Endothelial cell of umbilical vein (primary cell): ENCODE data around the gene RIN2. TPM values are rescaled to one million over a fixed set of nuclear protein-coding genes. Genes with fewer than 3 reads are reported as not detected.

Experiments
- BruUV-seq: library from RNA; stranded (reverse); fragments of 400-500 nt; replicated peaks from 2 replicates; lab custom pipeline; 2021; lab: Mats Ljungman, UMichigan
- CTCF ChIA-PET: fragments of 300-600, 350-600 bp; sonication (Branson Sonifier 250); formaldehyde crosslinking; loops from one replicate; lab custom pipeline; 2021; ENCODE audit warnings: antibody characterized with exemption, inconsistent platforms; lab: Charles Lee
- POLR2A ChIA-PET: fragments of 300-600, 350-600 bp; sonication (Branson Sonifier 250); formaldehyde crosslinking; loops from one replicate; lab custom pipeline; 2021; ENCODE audit warnings: antibody characterized with exemption, inconsistent platforms; lab: Charles Lee
- DNase-seq: peaks from one replicate; pipeline ENCODE4 v3.0.0-alpha.2; 2011; ENCODE audit warnings: low read depth, low spot score
- FAIRE-seq: peaks from 2 replicates; lab custom pipeline; 2011; peaks lifted over from hg19 to GRCh38; lab: Jason Lieb, UNC
- H2AFZ ChIP-seq: 2 replicates; pipeline ENCODE4 v1.6.0; 2012; ENCODE audit warnings: low read depth, low read length, control low read depth, inconsistent platforms
- H3K27ac ChIP-seq: 2 replicates; pipeline ENCODE4 v1.5.1; 2011; ENCODE audit warnings: low read depth, mild to moderate bottlenecking, control low read depth, low read length, moderate library complexity; ENCODE audit not compliant: insufficient read depth
- H3K27me3 ChIP-seq, 2 experiments: 2 replicates each; pipeline versions ENCODE4 v1.6.0 to v1.6.1; 2011; ENCODE audit warnings: low read length in 2 of 2, mixed read lengths in 1 of 2; ENCODE audit not compliant: control insufficient read depth in 2 of 2, insufficient read depth in 2 of 2
- H3K36me3 ChIP-seq, 2 experiments: 2 replicates in 1 of 2; 3 replicates in 1 of 2; pipeline ENCODE4 v1.5.1; 2011; ENCODE audit warnings: low read length in 2 of 2, mild to moderate bottlenecking in 1 of 2, moderate library complexity in 1 of 2; ENCODE audit not compliant: control insufficient read depth in 2 of 2, insufficient read depth in 2 of 2; ENCODE audit errors: extremely low read depth in 1 of 2
- H3K4me1 ChIP-seq: 3 replicates; pipeline ENCODE4 v1.5.1; 2011; ENCODE audit warnings: mild to moderate bottlenecking, low read length; ENCODE audit not compliant: control insufficient read depth, insufficient read depth; ENCODE audit errors: extremely low read depth
- H3K4me2 ChIP-seq: 2 replicates; pipeline ENCODE4 v1.6.1; 2011; ENCODE audit warnings: low read length, control low read depth, mixed read lengths; ENCODE audit not compliant: insufficient read depth
- H3K4me3 ChIP-seq, 3 experiments: fragments of 200-600 bp in 1 of 3; sonication (generic), shearing (Covaris generic) in 1 of 3; replicated peaks in 1 of 3; 2 replicates each; pipeline ENCODE4 v1.5.1; 2011 to 2016; ENCODE audit warnings: control low read depth in 3 of 3, low read length in 3 of 3, mild to moderate bottlenecking in 2 of 3, inconsistent platforms in 1 of 3, low read depth in 1 of 3, moderate library complexity in 1 of 3; ENCODE audit not compliant: insufficient read depth in 1 of 3
- H3K79me2 ChIP-seq: 2 replicates; pipeline ENCODE4 v1.6.0; 2012; ENCODE audit warnings: low read length, inconsistent platforms; ENCODE audit not compliant: control insufficient read depth, insufficient read depth
- H3K9ac ChIP-seq: replicated peaks from 2 replicates; pipeline ENCODE3; 2011; ENCODE audit warnings: low read length, control low read depth; ENCODE audit not compliant: insufficient read depth; ENCODE audit errors: extremely low read depth
- H3K9me1 ChIP-seq: replicated peaks from 3 replicates; pipeline ENCODE4 v1.6.0; 2011; ENCODE audit warnings: mild to moderate bottlenecking, low read length; ENCODE audit not compliant: control insufficient read depth, insufficient read depth; ENCODE audit errors: extremely low read depth
- H3K9me3 ChIP-seq: replicated peaks from 2 replicates; pipeline ENCODE4 v1.5.1; 2012; ENCODE audit warnings: low read length, inconsistent platforms; ENCODE audit not compliant: control insufficient read depth, insufficient read depth
- H4K20me1 ChIP-seq: replicated peaks from 2 replicates; pipeline ENCODE3; 2011; ENCODE audit warnings: mild to moderate bottlenecking, low read length; ENCODE audit not compliant: control insufficient read depth, insufficient read depth; ENCODE audit errors: extremely low read depth
- CTCF ChIP-seq, 2 donors: IDR thresholded peaks; 1 replicate in 1 of 2; 2 replicates in 1 of 2; pipeline ENCODE4 v1.5.1; 2011; ENCODE audit warnings: low read length in 2 of 2, mild to moderate bottlenecking in 2 of 2, moderate library complexity in 2 of 2, control low read depth in 1 of 2, inconsistent platforms in 1 of 2, low read depth in 1 of 2; ENCODE audit not compliant: insufficient read depth in 1 of 2; ENCODE audit errors: extremely low read depth in 1 of 2
- EZH2 ChIP-seq: IDR thresholded peaks from 2 replicates; pipeline ENCODE4 v1.6.1; 2012; ENCODE audit warnings: borderline replicate concordance, low read depth, mild to moderate bottlenecking, moderate library complexity, low read length, inconsistent platforms; ENCODE audit not compliant: severe bottlenecking
- FOS ChIP-seq: IDR thresholded peaks from 2 replicates; pipeline ENCODE4 v1.6.1; 2011; ENCODE audit warnings: mild to moderate bottlenecking, low read length, moderate library complexity, borderline replicate concordance; ENCODE audit not compliant: insufficient read depth
- GATA2 ChIP-seq: IDR thresholded peaks from 2 replicates; pipeline ENCODE4 v1.7.0; 2011; ENCODE audit warnings: low read depth, mild to moderate bottlenecking, moderate library complexity, mixed read lengths, low read length; ENCODE audit not compliant: insufficient read length, insufficient read depth
- JUN ChIP-seq: IDR thresholded peaks from 2 replicates; pipeline ENCODE4 v1.6.1; 2011; ENCODE audit warnings: borderline replicate concordance, low read depth; ENCODE audit not compliant: insufficient read length, insufficient read depth
- MAX ChIP-seq: IDR thresholded peaks from 2 replicates; pipeline ENCODE4 v1.6.1; 2011; ENCODE audit not compliant: insufficient read depth, insufficient read length
- MYC ChIP-seq: IDR thresholded peaks from one replicate; pipeline ENCODE4 v1.6.1; 2011; ENCODE audit warnings: mild to moderate bottlenecking, low read depth, low read length
- POLR2A ChIP-seq: IDR thresholded peaks from 2 replicates; pipeline ENCODE4 v1.6.1; 2012; ENCODE audit warnings: low read depth, mild to moderate bottlenecking, control low read depth, low read length
- POLR2AphosphoS5 ChIP-seq: IDR thresholded peaks from 2 replicates; pipeline ENCODE4 v1.6.1; 2012; ENCODE audit warnings: low read depth, mild to moderate bottlenecking, control low read depth, low read length, moderate library complexity; ENCODE audit not compliant: insufficient read depth
- dilution Hi-C: fragments of 300-500 bp; cut with MboI; formaldehyde crosslinking; loops from one replicate; pipeline ENCODE4 v1.15.0; 2019; ENCODE audit warnings: low sequenced_read_pairs; ENCODE audit not compliant: extremely low pct_ligation_motif_present
- intact Hi-C: fragments of 100-400 bp; cut with micrococcal nuclease; formaldehyde crosslinking; loops from one replicate; pipeline ENCODE4 v1.10.0; 2022
- polyA plus RNA-seq, 4 experiments: library from polyadenylated mRNA; depleted of rRNA in 3 of 4; stranded (reverse) in 3 of 4; unstranded in 1 of 4; fragments of >200 nt; gene quantifications; 2 replicates each; pipeline versions ENCODE4 v1.2.1 to v1.2.3, GENCODE V29; 2011 to 2012; ENCODE audit warnings: missing spikeins in 1 of 4
- total RNA-seq: library from RNA; stranded (reverse); gene quantifications from 2 replicates; pipeline ENCODE4 v1.2.3, GENCODE V29; 2021

RIN2 gene
- total and polyA plus RNA-seq, 2 donors (not counting 3 experiments of a cell fraction or from before 2014, with no cell fraction given) = 22.6 to 119 TPM

DNA sequence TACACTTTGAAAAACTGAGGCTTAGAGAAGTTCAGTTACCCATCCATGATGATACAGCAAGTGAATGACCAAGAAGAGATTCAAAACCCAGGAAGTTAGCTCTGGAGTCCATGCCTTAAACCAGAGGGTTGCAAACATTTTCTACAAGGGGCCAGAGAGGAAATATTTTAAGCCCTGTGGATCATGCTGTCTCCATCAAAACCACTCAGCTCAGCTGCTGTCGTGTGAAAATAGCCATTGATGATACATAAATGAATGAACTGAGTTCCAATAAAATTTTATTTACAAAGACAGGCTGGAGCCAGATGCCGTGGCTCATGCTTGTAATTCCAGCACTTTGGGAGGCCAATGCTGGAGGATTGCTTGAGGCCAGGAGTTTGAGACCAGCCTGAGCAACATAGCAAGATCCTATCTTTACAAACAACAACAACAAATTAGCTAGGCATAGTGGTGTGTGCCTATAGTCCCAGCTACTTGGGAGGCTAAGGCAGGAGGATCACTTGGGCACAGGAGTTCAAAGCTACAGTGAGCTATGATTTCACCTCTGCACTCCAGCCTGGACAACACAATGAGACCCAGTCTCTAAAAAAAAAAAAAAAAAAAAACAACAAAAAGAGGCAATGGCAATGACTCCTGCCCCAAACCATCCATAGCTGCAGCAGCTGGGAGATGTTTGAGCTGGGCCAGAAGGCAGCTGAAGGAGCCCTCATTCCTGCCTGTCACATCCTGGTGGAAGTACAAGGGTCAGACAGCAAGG lies 44.1 kb upstream of the RIN2 start:
- H3K79me2 ChIP-seq = no peaks in the 10 kb centered on the region
- H3K9ac ChIP-seq = no peak overlapping the region
- H3K4me1 ChIP-seq = no peaks in the 10 kb centered on the region
- BruUV-seq = no TSS peak
- no peak for DNase-seq
- FAIRE-seq = no peak
- H4K20me1 ChIP-seq = no peaks in the 10 kb centered on the region
- H3K9me1 ChIP-seq = no peaks in the 10 kb centered on the region
- dilution Hi-C loops = no loop called here
- POLR2A ChIA-PET = no interaction called here
- no peaks in the 10 kb centered on the region for H3K9me3 ChIP-seq
- H2AFZ ChIP-seq = no peak overlapping the region
- intact Hi-C loops = no loop called here
- no peaks in the 10 kb centered on the region for H3K36me3 ChIP-seq
- CTCF ChIA-PET = interaction anchor here (0.6 to 1.7 kb wide), 8 partner anchors 11 to 281 kb away, joined by 3 to 8 read pairs (median 3); no protein-coding TSS in a partner anchor
- no peak overlapping the region for H3K4me2 ChIP-seq
- H3K27ac ChIP-seq = no peak overlapping the region
- H3K27me3 ChIP-seq = peaks cover 7 to 10% of the 10 kb centered on the region in 2 experiments
- TF ChIP-seq POLR2AphosphoS5 (no peak), GATA2 (no peak), FOS (no peak), EZH2 (no peak), JUN (no peak), MYC (no peak), MAX (no peak), CTCF (IDR thresholded peaks at IDR 0.05; ENCODE audit: extremely low read depth in 1 of 2, insufficient read depth in 1 of 2, low read depth in 1 of 2, low read length in 2 of 2) (no peak), POLR2A (no peak)
- H3K4me3 ChIP-seq = no peak overlapping the region
